GM19099 (cell line): ENCODE results near the gene GARS1.

Experiments
- POLR2A ChIP-seq: IDR thresholded peaks from 3 replicates; pipeline ENCODE4 v1.6.1; 2011; ENCODE audit warnings: low read depth; ENCODE audit not compliant: insufficient read length; ENCODE audit errors: extremely low read depth

Gene GARS1

DNA sequence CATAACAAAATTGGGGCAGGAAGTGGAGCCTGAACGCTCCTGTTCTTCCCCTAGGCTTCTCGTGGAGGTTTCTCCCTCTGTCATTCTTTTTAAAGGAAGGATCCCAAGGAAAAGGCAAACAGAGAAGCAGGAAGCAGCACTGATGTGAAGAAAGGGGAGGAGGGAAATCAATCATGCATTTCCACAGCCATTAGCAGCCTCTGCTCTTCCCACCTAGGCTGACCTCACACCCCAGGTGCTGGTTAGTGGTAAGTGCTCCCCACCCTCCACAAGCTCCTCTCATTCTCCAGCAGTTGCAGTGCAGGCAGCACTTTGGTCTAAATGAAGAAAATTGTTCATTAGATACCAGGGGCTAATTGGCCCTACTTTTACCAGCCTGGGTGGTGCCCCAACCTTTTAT is 85.0 kb downstream of the GARS1 start:
- TF ChIP-seq POLR2A = no peak

DNA sequence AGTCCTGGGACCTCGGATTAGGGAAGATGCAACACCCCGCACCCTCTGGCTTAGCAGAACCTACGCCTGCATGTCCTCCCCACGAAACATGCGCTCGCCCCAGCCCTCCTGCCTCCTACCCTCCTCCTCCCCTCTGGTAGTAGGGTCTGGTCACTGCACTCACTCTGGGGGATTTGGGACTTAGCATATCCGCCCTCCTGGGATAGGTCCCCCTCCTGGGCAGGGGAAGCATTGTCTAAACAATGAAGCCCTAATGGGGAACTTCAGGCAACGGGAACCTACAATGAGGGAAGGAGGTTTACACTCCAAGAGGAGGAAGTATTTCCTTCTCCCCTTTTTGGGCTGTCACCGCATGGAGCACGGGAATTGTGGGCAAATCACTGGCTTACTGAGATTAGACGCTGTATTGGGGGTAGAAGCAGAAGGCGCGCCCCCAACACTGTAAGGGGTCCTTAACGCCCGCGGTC is 86.7 kb downstream of the GARS1 start:
- no peak for TF ChIP-seq POLR2A

DNA sequence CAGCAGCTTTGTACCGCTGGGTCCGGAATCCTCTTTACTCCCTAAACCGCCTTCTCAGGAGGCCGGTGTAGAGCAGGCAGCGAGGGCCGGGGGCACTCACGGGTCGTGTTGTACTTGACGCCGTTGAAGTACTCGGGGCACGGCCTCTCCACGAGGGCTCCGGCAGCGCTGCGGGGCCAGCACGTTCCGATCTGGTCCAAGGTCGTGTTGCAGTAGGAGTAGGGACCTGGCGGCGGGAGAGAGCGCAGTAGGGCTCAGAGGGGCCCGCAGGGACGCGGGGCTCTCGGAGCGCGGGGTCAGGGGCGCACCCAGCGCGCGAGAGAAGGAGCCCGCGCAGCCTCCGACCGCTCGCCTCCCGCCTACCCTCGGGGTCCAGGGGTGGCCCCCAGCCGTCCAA is 87.1 kb downstream of the GARS1 start:
- TF ChIP-seq POLR2A = no peak

DNA sequence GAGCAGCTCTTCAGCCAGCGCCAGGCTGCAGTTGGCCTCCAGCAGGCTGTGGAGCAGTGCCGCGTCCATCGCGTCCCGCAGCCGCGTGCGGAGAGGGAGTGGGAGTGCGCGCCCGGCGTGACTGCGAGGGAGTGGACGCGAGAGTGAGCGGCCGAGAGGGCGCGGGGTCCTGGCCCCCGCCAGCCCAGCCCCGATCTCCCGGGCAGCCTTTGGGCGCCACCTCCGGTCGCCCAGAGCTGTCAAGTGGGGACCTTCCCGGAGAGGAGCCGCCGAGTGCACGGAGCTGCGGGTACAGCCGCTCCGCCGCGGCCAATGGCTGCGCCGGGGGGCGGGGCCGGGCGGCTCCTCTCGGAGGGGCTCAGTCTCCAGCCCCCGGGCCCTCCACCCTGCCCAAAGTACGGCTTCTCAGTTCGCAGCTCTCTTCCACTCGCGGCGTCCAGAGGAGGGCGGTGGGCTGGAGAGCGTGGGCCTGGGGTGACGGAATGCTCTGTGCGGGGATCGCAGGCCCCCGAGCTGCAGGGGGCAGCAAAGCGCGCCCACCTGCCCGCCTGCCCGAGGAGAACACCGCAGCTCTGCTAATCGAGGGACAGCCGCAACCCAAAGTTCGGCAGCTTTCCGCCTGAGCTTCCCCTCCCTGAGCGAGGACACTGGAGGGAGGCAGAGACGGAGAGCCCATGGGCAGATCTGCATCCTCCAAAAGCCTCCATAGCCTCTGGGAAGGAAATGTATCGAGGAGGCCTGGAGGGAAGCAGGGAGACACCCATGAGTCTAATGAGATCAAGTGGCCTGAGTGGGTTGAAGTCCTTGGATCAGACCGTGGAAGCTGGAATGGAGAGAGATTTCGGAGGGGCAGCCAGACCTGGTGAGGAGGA is 87.8 kb downstream of the GARS1 start, which contains the start of gene CRHR2:
Gene CRHR2 (minus strand): TSS at position 245 of the 872 bp plus-strand sequence. CDS start 176 bp downstream, at position 69.
- TF ChIP-seq POLR2A = no peak

- TF ChIP-seq POLR2A = no peak
These were observed 88.6 kb downstream of the GARS1 start for GRCh38 chr7:30683306-30683705.
